Stimulated activated CD8-positive, alpha-beta memory T cell treated with anti-CD3 and anti-CD28 coated beads, Interleukin-7, amount 100 ng/mL, for 48 hours (primary cell): ENCODE results near the gene PLCG1.
"Not testable (repeated sequence)": the region's sequence is repeated elsewhere in the genome, so short reads cannot be mapped to it uniquely, and the experiment has no call there.

Experiments used
- DNase-seq, 2 donors: peaks; one replicate each; pipeline ENCODE4 v3.0.0-alpha.2; 2020; ENCODE audit warnings: low read depth in 1 of 2; ENCODE audit errors: extremely low read depth in 1 of 2

The PLCG1 gene

GRCh38 chr20:41136680-41137613 is at the start of gene PLCG1:
TSS of gene PLCG1 (plus strand) at chr20:41137543. CDS start at chr20:41137642, 99 bp downstream.
- DNase-seq: peak; percentile 70 to 71

- no peak for DNase-seq
These were observed 49.6 kb upstream of the PLCG1 start for GRCh38 chr20:41087777-41088176.

GRCh38 chr20:41089555-41089954 is 47.8 kb upstream of the PLCG1 start:
- no peak for DNase-seq

GRCh38 chr20:41091927-41092326 is 45.4 kb upstream of the PLCG1 start:
- DNase-seq: no peak

GRCh38 chr20:41094353-41095055 is 42.8 kb upstream of the PLCG1 start:
- DNase-seq: no peak

GRCh38 chr20:41095110-41095969 is 42.0 kb upstream of the PLCG1 start:
- DNase-seq: peak in 1 of 2 donors; percentile 20

GRCh38 chr20:41098703-41099250 is 38.6 kb upstream of the PLCG1 start:
- DNase-seq: no peak

- no peak for DNase-seq
These were observed 37.3 kb upstream of the PLCG1 start for GRCh38 chr20:41100001-41100480.

GRCh38 chr20:41101660-41102059 is 35.7 kb upstream of the PLCG1 start:
- DNase-seq: no peak

GRCh38 chr20:41108531-41108930 is 28.8 kb upstream of the PLCG1 start:
- DNase-seq: no peak

- DNase-seq: no peak
These were observed 27.3 kb upstream of the PLCG1 start for GRCh38 chr20:41110012-41110411.

GRCh38 chr20:41110930-41111577 is 26.3 kb upstream of the PLCG1 start:
- no peak for DNase-seq

- no peak for DNase-seq
These were observed 25.8 kb upstream of the PLCG1 start for GRCh38 chr20:41111578-41111951.

- DNase-seq: no peak
These were observed 20.9 kb upstream of the PLCG1 start for GRCh38 chr20:41116282-41116956.

GRCh38 chr20:41118159-41118558 is 19.2 kb upstream of the PLCG1 start:
- not testable (repeated sequence) for DNase-seq

GRCh38 chr20:41118632-41119031 is 18.7 kb upstream of the PLCG1 start:
- no peak for DNase-seq

GRCh38 chr20:41119614-41120561 is 17.5 kb upstream of the PLCG1 start:
- DNase-seq: no peak

- no peak for DNase-seq
These were observed 15.9 kb upstream of the PLCG1 start for GRCh38 chr20:41121399-41121798.
